ENCODE data around the gene ACVR1.

ACVR1 gene

GRCh38 chr2:157833721-157834120 lies 42.4 kb downstream of the ACVR1 start:
- Histone ChIP-seq H3K4me1 (ENCODE audit: insufficient read depth, low read length) (no peaks in the 10 kb centered on the region), H3K27me3 (ENCODE audit: insufficient read depth, low read length, poor library complexity) (peaks cover 9% of the 10 kb centered on the region), H3K36me3 (ENCODE audit: insufficient read depth, low read length) (no peaks in the 10 kb centered on the region), H2AFZ (ENCODE audit: low read depth, low read length) (no peak overlapping the region), H3K4me2 (ENCODE audit: insufficient read depth, low read length) (no peak overlapping the region), H3K27ac (ENCODE audit: low read length) (no peak overlapping the region), H3K4me3 (ENCODE audit: low read depth in 1 of 2, low read length in 2 of 2) (no peak overlapping the region), H3K79me2 (ENCODE audit: insufficient read depth, low read length) (no peaks in the 10 kb centered on the region), H3K9me3 (ENCODE audit: insufficient read depth, low read length, severe bottlenecking) (no peaks in the 10 kb centered on the region), H3K9ac (ENCODE audit: low read depth, low read length) (no peak overlapping the region), H4K20me1 (ENCODE audit: insufficient read depth, low read length) (no peaks in the 10 kb centered on the region; the same call in 1 of the 2 replicates)
- TF ChIP-seq CTCF (IDR thresholded peaks at IDR 0.05; ENCODE audit: borderline replicate concordance, extremely low read depth, low read length, poor library complexity, severe bottlenecking): no peak
- no peak for TF ChIP-seq EZH2 (IDR thresholded peaks at IDR 0.05; ENCODE audit: borderline replicate concordance, low read depth, low read length, severe bottlenecking)
- DNase-seq (no peak), ATAC-seq (ENCODE audit: insufficient read depth, low read depth) (no peak)

GRCh38 chr2:157831573-157832315 lies 44.4 kb downstream of the ACVR1 start:
- Histone ChIP-seq H3K27me3 (ENCODE audit: insufficient read depth, low read length, poor library complexity) (peaks cover 9% of the 10 kb centered on the region), H3K79me2 (ENCODE audit: insufficient read depth, low read length) (no peaks in the 10 kb centered on the region), H2AFZ (ENCODE audit: low read depth, low read length) (no peak overlapping the region), H3K4me2 (ENCODE audit: insufficient read depth, low read length) (no peak overlapping the region), H4K20me1 (ENCODE audit: insufficient read depth, low read length) (no peaks in the 10 kb centered on the region; the same call in 1 of the 2 replicates), H3K27ac (ENCODE audit: low read length) (no peak overlapping the region), H3K9ac (ENCODE audit: low read depth, low read length) (no peak overlapping the region), H3K36me3 (ENCODE audit: insufficient read depth, low read length) (no peaks in the 10 kb centered on the region), H3K9me3 (ENCODE audit: insufficient read depth, low read length, severe bottlenecking) (no peaks in the 10 kb centered on the region), H3K4me3 (ENCODE audit: low read depth in 1 of 2, low read length in 2 of 2) (no peak overlapping the region), H3K4me1 (ENCODE audit: insufficient read depth, low read length) (no peaks in the 10 kb centered on the region)
- TF ChIP-seq EZH2 (IDR thresholded peaks at IDR 0.05; ENCODE audit: borderline replicate concordance, low read depth, low read length, severe bottlenecking): no peak
- TF ChIP-seq CTCF (IDR thresholded peaks at IDR 0.05; ENCODE audit: borderline replicate concordance, extremely low read depth, low read length, poor library complexity, severe bottlenecking): no peak
- ATAC-seq (ENCODE audit: insufficient read depth, low read depth) (no peak), DNase-seq (no peak)

- Histone ChIP-seq H3K79me2 (ENCODE audit: insufficient read depth, low read length) (no peaks in the 10 kb centered on the region), H3K9ac (ENCODE audit: low read depth, low read length) (no peak overlapping the region), H3K36me3 (ENCODE audit: insufficient read depth, low read length) (no peaks in the 10 kb centered on the region), H3K27ac (ENCODE audit: low read length) (no peak overlapping the region), H2AFZ (ENCODE audit: low read depth, low read length) (no peak overlapping the region), H4K20me1 (ENCODE audit: insufficient read depth, low read length) (no peaks in the 10 kb centered on the region; the same call in 1 of the 2 replicates), H3K4me2 (ENCODE audit: insufficient read depth, low read length) (no peak overlapping the region), H3K9me3 (ENCODE audit: insufficient read depth, low read length, severe bottlenecking) (no peaks in the 10 kb centered on the region), H3K4me1 (ENCODE audit: insufficient read depth, low read length) (no peaks in the 10 kb centered on the region), H3K4me3 (ENCODE audit: low read depth in 1 of 2, low read length in 2 of 2) (no peak overlapping the region), H3K27me3 (ENCODE audit: insufficient read depth, low read length, poor library complexity) (peaks cover 9% of the 10 kb centered on the region)
- ATAC-seq (ENCODE audit: insufficient read depth, low read depth): no peak
- TF ChIP-seq CTCF (IDR thresholded peaks at IDR 0.05; ENCODE audit: borderline replicate concordance, extremely low read depth, low read length, poor library complexity, severe bottlenecking) (no peak), EZH2 (IDR thresholded peaks at IDR 0.05; ENCODE audit: borderline replicate concordance, low read depth, low read length, severe bottlenecking) (no peak)
- DNase-seq: no peak
Measured at GRCh38 chr2:157830696-157831570, 45.2 kb downstream of the ACVR1 start.
